Measurements from ENCODE around the gene GALNT3. TPM values are rescaled to one million over a fixed set of nuclear protein-coding genes. Genes with fewer than 3 reads are reported as not detected.

Gene GALNT3
- total RNA-seq, 1 donor from 2014 or later, result 0.64 TPM

- Histone ChIP-seq H3K27me3 (no peaks in the 10 kb centered on the region), H3K27ac (no peak overlapping the region), H3K9me3 (no peaks in the 10 kb centered on the region), H3K4me1 (no peaks in the 10 kb centered on the region), H3K36me3 (no peaks in the 10 kb centered on the region), H3K4me3 (no peak overlapping the region)
- no peak for TF ChIP-seq CTCF (IDR thresholded peaks at IDR 0.05)
- no peak for DNase-seq (ENCODE audit: low spot score in 2 of 2)
- intact Hi-C loops (cut with DNase I), result no loop called here
Measured at GRCh38 chr2:165810418-165810817, 16.4 kb upstream of the GALNT3 start.

GRCh38 chr2:165804719-165805118 is 10.7 kb upstream of the GALNT3 start:
- no peak overlapping the region for H3K4me3 ChIP-seq
- H3K27ac ChIP-seq, result no peak overlapping the region
- no peak for TF ChIP-seq CTCF (IDR thresholded peaks at IDR 0.05)
- DNase-seq (ENCODE audit: low spot score in 2 of 2), result no peak
- no peaks in the 10 kb centered on the region for H3K9me3 ChIP-seq
- no peaks in the 10 kb centered on the region for H3K4me1 ChIP-seq
- H3K36me3 ChIP-seq, result no peaks in the 10 kb centered on the region
- intact Hi-C loops (cut with DNase I), result no loop called here
- no peaks in the 10 kb centered on the region for H3K27me3 ChIP-seq

GRCh38 chr2:165803123-165803760 is 9.2 kb upstream of the GALNT3 start:
- no peak overlapping the region for H3K4me3 ChIP-seq
- H3K4me1 ChIP-seq, result no peaks in the 10 kb centered on the region
- DNase-seq (ENCODE audit: low spot score in 2 of 2), result no peak
- H3K27ac ChIP-seq, result no peak overlapping the region
- TF ChIP-seq CTCF (IDR thresholded peaks at IDR 0.05), result no peak
- intact Hi-C loops (cut with DNase I), result no loop called here
- no peaks in the 10 kb centered on the region for H3K27me3 ChIP-seq
- H3K9me3 ChIP-seq, result no peaks in the 10 kb centered on the region
- no peaks in the 10 kb centered on the region for H3K36me3 ChIP-seq

- Histone ChIP-seq H3K9me3 (no peaks in the 10 kb centered on the region), H3K4me3 (no peak overlapping the region), H3K27me3 (no peaks in the 10 kb centered on the region), H3K27ac (no peak overlapping the region), H3K36me3 (no peaks in the 10 kb centered on the region), H3K4me1 (no peaks in the 10 kb centered on the region)
- TF ChIP-seq CTCF (IDR thresholded peaks at IDR 0.05), result no peak
- intact Hi-C loops (cut with DNase I), result no loop called here
- DNase-seq (ENCODE audit: low spot score in 2 of 2), result no peak
Measured at GRCh38 chr2:165801176-165801575, 7.1 kb upstream of the GALNT3 start.

GRCh38 chr2:165796819-165797530 is 2.9 kb upstream of the GALNT3 start:
- H3K36me3 ChIP-seq, result no peaks in the 10 kb centered on the region
- no peak overlapping the region for H3K4me3 ChIP-seq
- intact Hi-C loops (cut with DNase I), result no loop called here
- H3K4me1 ChIP-seq, result peaks cover 10 to 15% of the 10 kb centered on the region in 2 donors
- no peaks in the 10 kb centered on the region for H3K27me3 ChIP-seq
- TF ChIP-seq CTCF (IDR thresholded peaks at IDR 0.05), result no peak
- H3K27ac ChIP-seq, result no peak overlapping the region
- no peaks in the 10 kb centered on the region for H3K9me3 ChIP-seq
- DNase-seq (ENCODE audit: low spot score in 2 of 2), result no peak

All from ascending aorta (tissue), 2 donors.